ENCODE measurements around the gene TTLL9.
"Not testable (repeated sequence)": the region's sequence is repeated elsewhere in the genome, so short reads cannot be mapped to it uniquely, and the experiment has no call there.

The TTLL9 gene

GRCh38 chr20:31918466-31919105 is 48.2 kb downstream of the TTLL9 start:
- no peak for DNase-seq (ENCODE audit: low read depth)

- DNase-seq (ENCODE audit: low read depth): no peak
Measured at GRCh38 chr20:31919410-31920155, 49.1 kb downstream of the TTLL9 start.

- DNase-seq (ENCODE audit: low read depth): no peak
Measured at GRCh38 chr20:31920275-31920855, 49.9 kb downstream of the TTLL9 start.

GRCh38 chr20:31921480-31921879 is 51.0 kb downstream of the TTLL9 start:
- not testable (repeated sequence) for DNase-seq (ENCODE audit: low read depth)

GRCh38 chr20:31922181-31922580 is 51.7 kb downstream of the TTLL9 start:
- DNase-seq (ENCODE audit: low read depth): no peak

GRCh38 chr20:31922588-31922987 is 52.2 kb downstream of the TTLL9 start:
- no peak for DNase-seq (ENCODE audit: low read depth)

- no peak for DNase-seq (ENCODE audit: low read depth)
Measured at GRCh38 chr20:31923388-31924331, 53.2 kb downstream of the TTLL9 start.

- DNase-seq (ENCODE audit: low read depth): no peak
Measured at GRCh38 chr20:31924561-31924960, 54.1 kb downstream of the TTLL9 start.

- DNase-seq (ENCODE audit: low read depth): no peak
Measured at GRCh38 chr20:31925631-31926030, 55.2 kb downstream of the TTLL9 start.

- DNase-seq (ENCODE audit: low read depth): no peak
Measured at GRCh38 chr20:31926493-31926892, 56.1 kb downstream of the TTLL9 start.

GRCh38 chr20:31927627-31928159 is 57.3 kb downstream of the TTLL9 start:
- DNase-seq (ENCODE audit: low read depth): no peak

- not testable (repeated sequence) for DNase-seq (ENCODE audit: low read depth)
Measured at GRCh38 chr20:31929631-31930030, 59.2 kb downstream of the TTLL9 start.

- no peak for DNase-seq (ENCODE audit: low read depth)
Measured at GRCh38 chr20:31930779-31931178, 60.3 kb downstream of the TTLL9 start.

- no peak for DNase-seq (ENCODE audit: low read depth)
Measured at GRCh38 chr20:31933698-31934097, 63.3 kb downstream of the TTLL9 start.

GRCh38 chr20:31934491-31934890 is 64.1 kb downstream of the TTLL9 start:
- DNase-seq (ENCODE audit: low read depth): no peak

- DNase-seq (ENCODE audit: low read depth): no peak
Measured at GRCh38 chr20:31934968-31935764, 64.7 kb downstream of the TTLL9 start.

- no peak for DNase-seq (ENCODE audit: low read depth)
Measured at GRCh38 chr20:31936420-31936819, 66.0 kb downstream of the TTLL9 start.

GRCh38 chr20:31937820-31938219 is 67.4 kb downstream of the TTLL9 start:
- no peak for DNase-seq (ENCODE audit: low read depth)

- DNase-seq (ENCODE audit: low read depth): no peak
Measured at GRCh38 chr20:31939661-31940060, 69.2 kb downstream of the TTLL9 start.

- no peak for DNase-seq (ENCODE audit: low read depth)
Measured at GRCh38 chr20:31943052-31943471, 72.6 kb downstream of the TTLL9 start.

- no peak for DNase-seq (ENCODE audit: low read depth)
Measured at GRCh38 chr20:31945319-31945718, 74.9 kb downstream of the TTLL9 start.
